ENCODE data around the gene MACC1.

MACC1 gene

DNA sequence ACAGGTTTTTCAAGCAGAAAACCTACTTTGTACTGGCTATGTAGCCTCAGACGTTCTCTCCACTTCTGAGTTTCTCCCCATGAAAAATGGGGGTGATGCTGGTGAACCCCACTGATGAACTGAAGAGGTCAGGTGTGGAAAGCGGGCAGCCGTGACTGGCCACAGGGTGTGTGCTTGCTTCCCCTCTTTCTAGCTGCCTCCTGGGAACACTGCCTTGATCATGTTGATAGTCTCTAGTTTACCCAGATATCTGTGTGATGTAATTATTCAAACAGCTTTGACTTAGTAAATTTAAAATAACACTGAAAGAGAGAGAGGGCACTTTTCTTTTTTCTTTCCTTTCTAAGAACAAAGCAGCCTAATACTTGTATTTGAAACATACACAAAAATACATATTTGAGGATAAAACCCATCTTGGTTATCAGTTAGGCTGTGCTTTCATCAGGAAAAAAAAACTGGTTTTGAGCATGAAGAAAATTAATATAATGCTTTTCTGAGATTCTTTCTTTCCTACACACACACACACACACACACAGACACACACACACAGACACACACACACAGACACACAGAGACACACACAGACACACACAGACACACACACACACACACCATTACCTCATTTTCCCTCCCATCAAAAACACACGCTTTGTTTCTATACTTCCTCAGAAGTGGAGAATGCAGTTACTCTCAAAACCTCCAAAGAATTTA, 76.7 kb downstream of the MACC1 start:
- Histone ChIP-seq H3F3A (ENCODE audit: insufficient read depth, low read length) (no peaks in the 10 kb centered on the region), H3K9me2 (ENCODE audit: low read depth, low read length) (no peaks in the 10 kb centered on the region), H3K4me3 (ENCODE audit: low read depth, low read length, poor library complexity, severe bottlenecking) (no peak overlapping the region), H4K20me1 (ENCODE audit: insufficient read depth, low read length) (no peaks in the 10 kb centered on the region), H3K79me2 (ENCODE audit: insufficient read depth, low read length) (no peaks in the 10 kb centered on the region), H3K4me2 (ENCODE audit: low read length) (no peak overlapping the region), H3K9ac (ENCODE audit: low read length) (no peak overlapping the region), H2AFZ (ENCODE audit: low read length) (no peak overlapping the region), H3K27me3 (ENCODE audit: insufficient read depth, low read length) (no peaks in the 10 kb centered on the region), H3K27ac (ENCODE audit: low read depth, low read length, poor library complexity, severe bottlenecking) (no peak overlapping the region), H3K9me3 (ENCODE audit: low read length) (no peaks in the 10 kb centered on the region), H3K36me3 (ENCODE audit: insufficient read depth, low read length) (peaks cover 50% of the 10 kb centered on the region), H3K4me1 (ENCODE audit: insufficient read depth, low read length, severe bottlenecking) (no peaks in the 10 kb centered on the region)
- no peak for TF ChIP-seq EZH2 (IDR thresholded peaks at IDR 0.05; ENCODE audit: borderline replicate concordance, low read length)
- TF ChIP-seq, protein P1, sequence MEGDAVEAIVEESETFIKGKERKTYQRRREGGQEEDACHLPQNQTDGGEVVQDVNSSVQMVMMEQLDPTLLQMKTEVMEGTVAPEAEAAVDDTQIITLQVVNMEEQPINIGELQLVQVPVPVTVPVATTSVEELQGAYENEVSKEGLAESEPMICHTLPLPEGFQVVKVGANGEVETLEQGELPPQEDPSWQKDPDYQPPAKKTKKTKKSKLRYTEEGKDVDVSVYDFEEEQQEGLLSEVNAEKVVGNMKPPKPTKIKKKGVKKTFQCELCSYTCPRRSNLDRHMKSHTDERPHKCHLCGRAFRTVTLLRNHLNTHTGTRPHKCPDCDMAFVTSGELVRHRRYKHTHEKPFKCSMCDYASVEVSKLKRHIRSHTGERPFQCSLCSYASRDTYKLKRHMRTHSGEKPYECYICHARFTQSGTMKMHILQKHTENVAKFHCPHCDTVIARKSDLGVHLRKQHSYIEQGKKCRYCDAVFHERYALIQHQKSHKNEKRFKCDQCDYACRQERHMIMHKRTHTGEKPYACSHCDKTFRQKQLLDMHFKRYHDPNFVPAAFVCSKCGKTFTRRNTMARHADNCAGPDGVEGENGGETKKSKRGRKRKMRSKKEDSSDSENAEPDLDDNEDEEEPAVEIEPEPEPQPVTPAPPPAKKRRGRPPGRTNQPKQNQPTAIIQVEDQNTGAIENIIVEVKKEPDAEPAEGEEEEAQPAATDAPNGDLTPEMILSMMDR (IDR thresholded peaks at IDR 0.05; ENCODE audit: low read length): no peak

DNA sequence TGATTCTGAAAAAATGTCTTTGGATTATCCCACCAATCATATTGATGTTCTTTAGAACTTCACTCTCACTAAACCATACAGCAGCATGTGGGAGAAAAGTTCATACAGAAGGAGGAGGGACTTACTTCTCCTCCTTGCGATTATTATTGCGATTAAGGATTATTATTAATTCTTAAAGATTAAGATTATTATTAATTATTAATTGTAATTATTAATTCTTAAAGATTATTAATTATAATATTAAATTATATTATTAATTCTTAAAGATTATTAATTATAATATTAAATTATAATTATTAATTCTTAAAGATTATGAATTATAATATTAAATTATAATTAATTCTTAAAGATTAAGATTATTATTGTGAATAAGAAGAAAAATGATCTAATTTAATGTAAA, 80.5 kb downstream of the MACC1 start:
- Histone ChIP-seq H4K20me1 (ENCODE audit: insufficient read depth, low read length) (no peaks in the 10 kb centered on the region), H3K4me3 (ENCODE audit: low read depth, low read length, poor library complexity, severe bottlenecking) (no peak overlapping the region), H3K79me2 (ENCODE audit: insufficient read depth, low read length) (no peaks in the 10 kb centered on the region), H3K9me2 (ENCODE audit: low read depth, low read length) (no peaks in the 10 kb centered on the region), H3K4me2 (ENCODE audit: low read length) (no peak overlapping the region), H3K36me3 (ENCODE audit: insufficient read depth, low read length) (peaks cover 32% of the 10 kb centered on the region), H3K27ac (ENCODE audit: low read depth, low read length, poor library complexity, severe bottlenecking) (no peak overlapping the region), H3K9ac (ENCODE audit: low read length) (no peak overlapping the region), H2AFZ (ENCODE audit: low read length) (no peak overlapping the region), H3K27me3 (ENCODE audit: insufficient read depth, low read length) (no peaks in the 10 kb centered on the region), H3F3A (ENCODE audit: insufficient read depth, low read length) (no peaks in the 10 kb centered on the region), H3K9me3 (ENCODE audit: low read length) (no peaks in the 10 kb centered on the region), H3K4me1 (ENCODE audit: insufficient read depth, low read length, severe bottlenecking) (no peaks in the 10 kb centered on the region)
- TF ChIP-seq, protein P1 (IDR thresholded peaks at IDR 0.05; ENCODE audit: low read length): no peak
- TF ChIP-seq EZH2 (IDR thresholded peaks at IDR 0.05; ENCODE audit: borderline replicate concordance, low read length): no peak

DNA sequence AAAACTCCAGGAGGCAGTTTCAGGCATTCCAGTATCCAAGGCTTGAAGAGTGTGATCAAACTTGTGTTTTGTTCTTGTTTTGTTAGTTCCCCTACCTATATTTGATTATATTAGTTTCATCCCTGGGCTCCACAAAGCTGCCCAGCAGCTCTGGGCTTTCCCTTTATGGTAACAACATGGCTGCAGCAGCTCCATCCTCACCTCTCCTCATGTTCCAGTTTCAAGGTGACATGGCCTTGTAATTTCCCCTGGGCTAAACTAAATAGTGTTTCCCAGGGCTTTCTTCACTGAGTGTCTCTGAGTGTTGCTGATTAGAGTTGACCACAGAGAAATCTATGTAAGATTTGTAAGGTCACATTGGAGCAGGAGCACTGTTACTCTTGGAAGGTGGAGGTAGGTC, 83.4 kb downstream of the MACC1 start:
- Histone ChIP-seq H2AFZ (ENCODE audit: low read length) (no peak overlapping the region), H3K9me3 (ENCODE audit: low read length) (no peaks in the 10 kb centered on the region), H3K79me2 (ENCODE audit: insufficient read depth, low read length) (no peaks in the 10 kb centered on the region), H3K4me2 (ENCODE audit: low read length) (no peak overlapping the region), H3K9me2 (ENCODE audit: low read depth, low read length) (no peaks in the 10 kb centered on the region), H3K4me3 (ENCODE audit: low read depth, low read length, poor library complexity, severe bottlenecking) (no peak overlapping the region), H3K36me3 (ENCODE audit: insufficient read depth, low read length) (peaks cover 8% of the 10 kb centered on the region; the same call in 1 of the 2 replicates), H3F3A (ENCODE audit: insufficient read depth, low read length) (no peaks in the 10 kb centered on the region), H3K27me3 (ENCODE audit: insufficient read depth, low read length) (no peaks in the 10 kb centered on the region), H3K9ac (ENCODE audit: low read length) (no peak overlapping the region), H4K20me1 (ENCODE audit: insufficient read depth, low read length) (no peaks in the 10 kb centered on the region), H3K27ac (ENCODE audit: low read depth, low read length, poor library complexity, severe bottlenecking) (no peak overlapping the region), H3K4me1 (ENCODE audit: insufficient read depth, low read length, severe bottlenecking) (no peaks in the 10 kb centered on the region)
- TF ChIP-seq EZH2 (IDR thresholded peaks at IDR 0.05; ENCODE audit: borderline replicate concordance, low read length): no peak
- TF ChIP-seq, protein P1 (IDR thresholded peaks at IDR 0.05; ENCODE audit: low read length): no peak

Data from OCI-LY1 (cell line).